HG02642 (cell line): ENCODE results near the gene FOXK2.
"Not testable (repeated sequence)": the region's sequence is repeated elsewhere in the genome, so short reads cannot be mapped to it uniquely, and the experiment has no call there.

Source experiments
- ATAC-seq: cut with Tn5 transposase; IDR thresholded peaks from one replicate; pipeline ENCODE4 v1.9.1; 2021; ENCODE audit warnings: mild to moderate bottlenecking; ENCODE audit not compliant: unreplicated experiment, poor library complexity

Gene FOXK2

DNA sequence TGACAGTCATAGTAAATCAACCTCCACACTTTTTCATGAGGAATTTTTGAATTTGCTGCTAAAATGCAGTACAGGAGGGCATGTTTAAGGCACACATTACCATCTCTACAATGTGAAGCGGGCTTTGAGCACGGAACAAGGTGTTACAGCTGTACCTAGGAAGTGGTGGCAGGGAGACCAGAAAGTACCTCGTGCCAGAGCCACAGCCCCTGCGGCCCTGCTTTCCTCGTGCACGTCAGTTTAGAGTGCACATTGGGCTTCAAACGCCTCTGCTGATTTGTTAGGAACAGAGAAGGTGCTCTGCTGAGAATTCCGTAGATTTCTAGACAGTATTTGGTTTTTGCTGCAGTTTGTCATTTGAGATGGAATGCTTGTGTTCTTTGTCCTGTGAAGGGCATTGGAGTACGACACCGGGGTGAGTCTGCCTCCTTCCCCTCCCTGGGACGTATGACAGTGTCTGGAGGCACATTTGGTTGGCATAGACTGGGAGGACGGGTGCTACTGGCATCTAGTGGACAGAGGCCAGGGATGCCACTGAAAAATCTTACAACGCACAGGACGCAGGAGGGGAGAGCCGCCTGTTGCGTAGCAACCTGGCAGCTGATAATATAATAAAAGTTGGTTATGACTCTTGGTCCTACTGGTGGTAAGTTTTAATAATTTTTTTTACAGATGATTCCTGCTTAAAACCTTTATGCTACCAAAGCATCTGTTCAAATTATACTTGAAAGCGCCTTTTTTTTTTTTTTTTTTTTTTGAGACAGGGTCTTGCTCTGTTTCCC is 9.1 kb downstream of the FOXK2 start:
- ATAC-seq: no peak

DNA sequence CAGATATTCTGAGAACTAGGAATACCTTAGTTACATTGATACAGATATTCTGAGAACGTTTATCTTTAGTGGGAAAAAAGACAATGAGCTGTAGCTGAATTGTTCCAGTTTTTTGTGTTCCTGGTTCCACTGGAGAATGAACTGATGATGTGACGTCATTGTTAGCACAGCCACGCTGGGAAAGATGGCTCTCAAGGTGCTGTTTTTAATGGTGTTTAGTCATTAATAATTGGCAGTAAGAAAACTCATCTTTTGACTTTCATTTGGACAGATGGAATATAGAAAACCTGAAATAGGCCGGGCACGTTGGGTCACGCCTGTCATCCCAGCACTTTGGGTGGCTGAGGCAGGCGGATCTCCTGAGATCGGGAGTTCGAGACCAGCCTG is 10.4 kb downstream of the FOXK2 start:
- ATAC-seq: no peak

DNA sequence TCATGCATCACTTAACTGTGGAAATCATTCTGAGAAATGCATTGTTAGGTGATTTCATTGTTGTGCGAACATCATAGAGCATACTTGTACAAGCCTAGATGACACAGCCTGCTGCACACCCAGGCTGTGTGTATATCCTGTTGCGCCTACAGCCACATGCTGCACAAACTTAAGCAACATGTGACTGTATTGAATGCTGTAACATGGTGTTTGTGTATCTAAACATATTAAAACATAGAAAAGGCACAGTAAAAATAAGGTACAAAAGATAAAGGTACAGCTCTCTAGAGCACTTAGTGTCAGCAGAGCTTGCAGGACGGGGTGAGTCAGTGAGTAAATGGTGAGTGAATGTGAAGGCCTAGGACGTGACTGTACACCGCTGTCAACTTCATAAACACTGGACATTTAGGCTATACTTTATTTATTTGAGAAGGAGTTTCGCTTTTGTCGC is 11.9 kb downstream of the FOXK2 start:
- ATAC-seq: no peak

DNA sequence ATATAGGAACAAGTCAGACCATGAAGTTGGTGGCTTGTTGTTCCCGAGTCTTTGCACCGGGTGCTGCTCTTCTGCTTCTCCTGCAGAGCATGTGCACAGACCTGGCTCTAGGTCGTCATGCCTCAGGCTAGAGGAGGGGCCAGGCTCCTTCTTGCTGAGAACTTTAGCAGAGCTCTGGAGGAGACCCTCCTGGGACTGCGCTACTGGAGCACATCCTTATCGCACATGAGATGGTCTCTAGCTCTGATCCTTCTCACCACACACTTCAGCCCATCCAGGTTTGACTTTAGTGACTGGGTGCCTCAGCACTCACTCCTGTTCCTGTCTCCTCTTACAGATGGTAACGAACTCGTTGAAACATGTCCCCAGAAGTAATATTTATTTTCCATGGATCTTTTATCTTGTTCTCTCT is 14.9 kb downstream of the FOXK2 start:
- ATAC-seq: no peak

DNA sequence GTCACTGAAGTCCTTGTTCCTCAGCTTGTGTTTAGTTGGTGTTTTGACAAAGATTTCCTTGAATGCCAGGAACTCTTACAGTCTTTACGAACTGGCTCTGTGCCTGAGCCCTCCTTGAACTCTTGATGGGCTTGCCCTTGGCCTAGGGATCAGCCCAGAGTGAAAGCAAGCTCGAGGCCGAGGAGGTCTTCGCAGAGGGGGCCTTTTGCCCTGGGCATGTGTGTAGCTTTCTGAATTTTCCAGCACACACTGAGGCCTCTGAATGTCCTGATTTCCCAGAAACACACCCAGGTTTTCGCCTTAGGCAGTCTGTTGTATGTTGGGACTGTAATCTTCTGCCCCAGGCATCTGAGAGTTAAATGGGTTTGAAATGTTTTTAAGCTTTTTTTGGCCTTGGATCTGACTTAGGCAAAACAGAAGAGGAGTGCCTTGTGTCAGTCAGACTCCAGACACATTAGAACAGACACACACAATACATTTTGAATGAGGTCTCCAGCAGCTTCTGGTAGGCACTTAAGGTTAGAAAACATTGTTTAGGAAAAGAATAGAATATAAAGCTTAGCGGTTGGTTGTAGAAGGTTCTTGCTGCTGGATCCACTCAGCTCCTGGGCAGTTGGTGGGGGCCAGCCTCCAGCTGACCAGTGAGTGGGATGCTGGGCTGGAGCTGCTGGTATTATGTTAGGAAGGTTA is 17.1 kb downstream of the FOXK2 start:
- ATAC-seq: no peak

DNA sequence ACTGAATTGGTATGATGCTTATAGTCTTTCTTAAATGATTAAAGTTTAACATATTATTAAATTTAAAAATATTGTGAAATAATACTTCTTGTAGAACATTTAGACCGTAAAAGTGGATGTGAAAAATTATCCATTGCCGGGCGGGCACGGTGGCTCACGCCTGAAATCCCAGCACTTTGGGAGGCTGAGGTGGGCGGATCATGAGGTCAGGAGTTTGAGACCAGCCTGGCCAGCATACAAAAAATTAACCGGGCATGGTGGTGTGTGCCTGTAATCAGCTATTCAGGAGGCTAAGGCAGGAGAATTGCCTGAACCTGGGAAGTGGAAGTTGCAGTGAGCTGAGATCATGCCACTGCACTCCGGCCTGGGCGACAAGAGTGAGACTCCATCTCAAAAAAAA is 17.7 kb downstream of the FOXK2 start:
- ATAC-seq: not testable (repeated sequence)

DNA sequence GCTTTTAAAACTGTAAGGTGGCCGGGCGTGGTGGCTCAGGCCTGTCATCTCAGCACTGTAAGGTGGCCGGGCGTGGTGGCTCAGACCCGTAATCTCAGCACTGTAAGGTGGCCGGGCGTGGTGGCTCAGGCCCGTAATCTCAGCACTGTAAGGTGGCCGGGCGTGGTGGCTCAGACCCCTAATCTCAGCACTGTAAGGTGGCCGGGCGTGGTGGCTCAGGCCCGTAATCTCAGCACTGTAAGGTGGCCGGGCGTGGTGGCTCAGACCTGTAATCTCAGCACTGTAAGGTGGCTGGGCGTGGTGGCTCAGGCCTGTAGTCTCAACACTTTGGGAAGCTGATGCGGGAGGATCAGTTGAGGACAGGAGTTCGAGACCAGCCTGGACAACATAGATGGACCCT is 19.5 kb downstream of the FOXK2 start:
- ATAC-seq: not testable (repeated sequence)

DNA sequence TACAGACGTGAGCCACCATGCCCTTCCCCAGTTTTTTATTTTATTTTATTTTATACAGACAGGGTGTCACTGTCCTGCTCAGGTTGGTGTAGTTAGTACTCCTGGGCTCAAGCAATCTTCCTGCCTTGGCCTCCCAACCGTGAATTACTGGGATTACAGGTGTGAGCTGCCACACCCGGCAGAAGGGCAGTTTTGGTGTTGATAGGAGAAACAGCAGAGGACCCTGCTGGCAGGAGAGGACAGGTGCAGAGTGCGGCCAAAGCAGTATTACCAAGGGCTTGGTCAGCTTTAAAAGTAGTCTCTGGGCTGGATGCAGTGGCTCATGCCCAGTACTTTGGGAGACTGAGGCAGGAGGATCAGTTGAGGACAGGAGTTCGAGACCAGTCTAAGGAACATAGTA is 22.9 kb downstream of the FOXK2 start:
- no peak for ATAC-seq

DNA sequence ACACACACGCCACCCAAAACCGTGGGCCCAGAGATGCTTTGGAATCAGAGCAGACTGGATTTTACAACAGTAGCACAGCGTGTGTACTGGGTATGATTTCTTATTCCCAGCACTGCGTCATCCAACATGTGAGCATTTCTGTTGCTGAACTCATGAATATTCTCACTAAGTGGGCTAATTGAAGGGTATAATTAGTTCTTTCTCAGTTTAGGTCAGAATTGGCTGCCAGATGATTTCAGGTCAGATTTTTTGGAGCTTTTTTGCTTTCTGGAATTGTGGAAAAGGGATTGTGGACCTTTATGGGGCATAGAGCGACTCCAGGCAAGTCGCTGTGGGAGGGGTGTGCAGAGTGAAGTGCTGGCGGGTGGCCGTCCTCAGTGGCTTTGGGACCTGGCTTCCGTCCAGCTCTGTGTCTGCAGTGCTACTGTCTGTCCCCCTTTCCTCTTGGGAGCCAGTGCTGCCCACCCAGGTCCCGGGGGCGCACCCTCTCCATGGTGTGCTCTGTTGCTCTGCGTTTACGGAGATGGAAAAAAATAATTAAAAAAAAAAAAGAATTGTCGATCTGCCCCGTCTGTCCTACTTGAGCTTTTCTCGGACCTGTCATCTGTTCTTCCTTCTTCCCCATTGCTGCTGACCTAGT is 25.0 kb downstream of the FOXK2 start:
- ATAC-seq: no peak

DNA sequence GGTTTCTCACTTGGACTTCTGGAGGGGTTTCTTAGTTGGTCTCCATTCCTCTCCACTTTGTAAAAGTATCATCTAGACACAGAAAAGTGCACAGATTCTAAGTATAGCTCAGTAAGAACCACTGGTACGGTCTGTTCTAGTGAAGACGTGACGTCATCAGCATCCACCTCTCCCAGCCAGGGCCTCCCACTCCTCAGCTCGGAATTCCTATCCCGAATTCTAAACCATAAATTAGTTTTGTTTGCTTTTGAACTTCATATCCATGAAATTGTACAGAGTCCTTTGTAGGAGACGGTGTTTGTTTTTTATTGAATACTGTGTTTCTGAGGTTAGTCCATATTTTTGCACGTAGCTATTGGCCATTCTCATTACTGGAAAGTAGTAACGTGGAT is 25.5 kb downstream of the FOXK2 start:
- no peak for ATAC-seq

DNA sequence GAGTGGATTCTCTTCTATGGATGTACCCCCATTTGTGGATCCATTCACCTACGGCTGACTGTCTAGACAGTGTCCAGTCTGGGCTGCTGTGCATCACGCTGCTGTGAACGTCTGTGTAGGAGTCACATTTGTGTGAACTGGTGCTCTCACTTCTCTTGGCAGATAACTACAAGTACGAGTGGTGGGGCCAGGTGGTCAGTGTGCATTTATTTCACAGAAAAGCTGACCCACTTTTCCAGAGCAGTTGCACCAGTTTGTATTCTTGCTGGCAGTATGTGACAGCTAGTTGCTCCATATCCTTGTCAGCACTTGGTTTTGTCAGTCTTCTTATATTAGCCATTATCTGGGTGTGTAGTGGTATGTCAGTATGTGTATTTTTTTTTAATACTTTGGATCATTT is 28.4 kb downstream of the FOXK2 start:
- no peak for ATAC-seq

DNA sequence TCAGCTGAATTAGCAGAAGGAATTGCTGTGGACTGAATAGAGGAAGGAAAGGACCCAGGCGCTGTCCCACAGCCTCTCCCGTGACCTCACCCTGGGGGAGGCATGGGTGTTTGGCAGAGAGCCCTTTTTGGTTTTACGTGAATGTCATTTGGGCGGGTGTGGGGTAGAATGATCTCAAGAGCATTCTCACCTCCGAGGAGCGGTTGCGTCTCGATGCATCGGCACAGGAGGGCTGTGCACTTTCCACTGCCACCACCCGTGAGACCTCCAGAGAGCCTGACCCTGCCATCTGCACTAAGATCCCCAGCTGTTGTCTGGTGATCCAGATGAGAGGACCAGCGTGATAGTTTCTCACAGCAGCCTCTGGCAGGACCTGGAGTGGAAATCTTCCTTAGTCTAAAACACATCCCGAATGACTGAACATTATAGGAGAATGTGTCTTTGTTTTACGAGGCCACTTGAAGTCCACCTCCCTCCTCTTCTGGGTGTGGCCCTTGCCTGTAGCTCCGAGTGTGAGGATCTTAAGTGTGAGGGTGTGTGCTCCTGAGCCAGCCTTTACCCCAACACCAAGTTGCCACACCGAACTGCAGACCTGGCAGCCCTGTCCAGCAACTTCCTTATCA is 29.3 kb downstream of the FOXK2 start:
- ATAC-seq: no peak

DNA sequence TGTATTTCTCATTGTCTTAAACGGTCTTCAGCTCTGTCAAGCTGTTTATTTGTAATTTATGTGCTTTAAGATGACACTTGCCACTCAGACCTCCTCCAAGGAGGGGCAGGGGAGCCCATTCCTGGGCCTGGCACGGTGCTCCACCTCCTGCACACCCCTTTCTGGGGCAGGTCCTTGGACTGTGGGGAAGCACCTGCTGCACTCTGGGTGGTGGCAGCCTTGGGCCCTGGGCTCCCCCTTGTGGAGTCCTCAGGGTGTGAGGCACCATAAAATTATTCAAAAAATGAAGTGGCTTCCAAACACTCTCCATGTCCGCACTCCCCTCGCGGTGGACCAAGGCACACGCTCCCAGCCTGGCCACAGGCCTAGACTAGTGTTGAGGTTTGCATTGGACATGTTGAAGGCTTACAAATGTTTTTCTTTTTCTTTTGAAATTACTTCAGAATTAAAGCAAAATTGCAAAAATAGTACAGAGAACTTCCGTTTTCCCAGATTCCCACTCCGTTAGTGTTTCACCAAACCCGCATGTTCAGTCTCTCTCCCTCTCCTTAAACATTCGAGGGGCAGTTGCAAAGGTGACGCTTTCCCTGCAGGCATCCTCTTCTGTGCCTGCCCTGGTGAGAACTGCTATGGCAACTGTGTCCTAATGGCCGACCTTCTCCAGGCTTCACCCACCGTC is 32.4 kb downstream of the FOXK2 start:
- ATAC-seq: peak; percentile 76

DNA sequence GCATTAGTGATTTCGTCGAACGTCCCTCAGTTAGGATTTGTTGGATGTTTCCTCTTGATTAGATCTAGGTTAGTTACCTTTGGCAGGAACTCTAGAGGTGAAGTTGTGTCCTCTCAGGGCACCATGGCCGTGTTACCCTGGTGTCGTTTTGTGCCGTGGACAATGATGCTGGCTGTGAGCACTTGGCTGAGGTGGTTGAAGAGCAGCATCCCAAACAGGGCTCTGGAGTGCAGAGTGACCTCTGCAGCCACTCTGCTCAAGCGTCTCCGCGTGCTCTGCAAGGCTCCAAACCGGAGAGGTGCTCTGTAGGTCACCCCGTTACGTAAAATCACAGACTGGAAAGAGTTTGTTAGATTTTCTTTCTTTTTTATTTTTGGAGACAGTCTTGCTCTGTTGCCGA is 33.0 kb downstream of the FOXK2 start:
- no peak for ATAC-seq

DNA sequence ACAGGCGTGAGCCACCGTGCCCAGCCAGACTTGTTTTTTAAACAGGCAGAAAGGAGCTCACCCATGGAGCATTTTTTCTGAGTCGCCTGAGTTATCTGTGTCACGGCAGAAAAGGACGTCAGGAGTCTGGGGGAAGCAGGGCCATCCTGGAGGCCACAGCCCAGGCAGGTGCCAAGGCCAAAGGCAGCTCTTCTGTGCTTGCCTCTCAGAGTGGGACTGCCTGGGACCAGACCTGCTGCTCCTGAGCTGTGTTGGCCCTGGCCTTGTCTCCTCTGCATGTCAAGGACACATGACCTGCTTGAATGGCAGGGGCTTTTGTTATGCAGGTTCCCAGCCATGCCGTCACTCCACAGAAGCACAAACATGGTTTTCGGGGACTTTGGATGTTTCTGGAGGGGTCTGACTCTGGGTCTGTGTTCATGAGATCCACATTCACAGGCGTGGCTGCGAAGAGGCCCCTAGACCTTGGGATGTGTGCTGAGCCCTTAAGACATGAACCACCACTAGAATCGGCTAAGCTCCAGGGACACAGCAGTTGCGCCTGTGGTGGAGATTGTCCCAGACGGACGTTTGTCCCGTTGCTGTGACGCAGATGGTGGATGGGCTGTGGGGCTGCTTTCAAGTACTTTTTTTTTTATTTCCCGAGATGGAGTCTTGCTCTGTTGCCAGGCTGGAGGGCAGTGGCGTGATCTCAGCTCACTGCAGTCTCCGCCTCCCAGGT is 33.8 kb downstream of the FOXK2 start:
- ATAC-seq: no peak

DNA sequence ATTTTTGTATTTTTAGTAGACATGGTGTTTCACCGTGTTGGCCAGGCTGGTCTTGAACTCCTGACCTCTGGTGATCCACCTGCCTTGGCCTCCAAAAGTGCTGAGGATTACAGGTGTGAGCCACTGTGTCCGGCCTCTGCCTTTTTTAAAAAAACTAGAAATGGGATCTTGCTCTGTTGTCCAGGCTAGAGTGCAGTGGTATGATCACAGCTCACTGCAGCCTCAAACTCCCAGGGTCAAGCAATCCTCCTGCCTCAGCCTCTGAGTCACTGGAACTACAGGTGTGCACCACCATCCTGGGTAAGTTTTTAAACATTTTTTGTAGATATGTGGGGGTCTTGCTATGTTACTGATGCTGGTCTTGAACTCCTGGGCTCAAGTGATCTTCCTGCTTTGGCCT is 38.0 kb downstream of the FOXK2 start:
- not testable (repeated sequence) for ATAC-seq

DNA sequence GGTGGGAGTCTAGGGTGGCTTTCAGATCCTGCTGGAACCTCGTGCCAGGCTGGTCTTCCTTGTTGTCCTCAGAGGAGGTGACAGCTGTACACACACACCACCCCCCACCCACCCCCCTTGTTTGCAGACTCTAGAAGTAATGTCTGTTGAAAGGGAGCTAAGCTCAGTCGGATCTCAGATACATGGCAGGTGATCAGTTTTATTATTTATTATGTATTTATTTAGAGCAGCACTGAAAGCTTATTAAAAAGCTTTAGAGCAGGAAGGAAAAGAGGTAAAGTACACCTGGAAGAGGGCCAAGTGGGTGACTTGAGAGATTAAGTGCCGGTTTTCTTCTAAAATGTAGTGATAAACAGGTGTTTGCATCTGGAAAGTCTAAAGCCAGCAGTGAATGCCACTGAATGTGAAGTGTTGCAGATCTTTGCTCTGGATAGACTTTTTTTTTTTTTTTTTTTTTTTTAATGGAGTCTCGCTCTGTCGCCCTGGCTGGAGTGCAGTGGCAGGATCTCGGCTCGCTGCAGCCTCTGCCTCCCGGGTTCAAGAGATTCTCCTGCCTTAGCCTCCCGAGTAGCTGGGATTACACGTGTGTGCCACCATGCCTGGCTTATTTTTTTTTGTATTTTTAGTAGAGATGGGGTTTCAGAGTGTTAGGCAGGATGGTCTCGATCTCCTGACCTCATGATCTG is 40.2 kb downstream of the FOXK2 start:
- ATAC-seq: no peak

DNA sequence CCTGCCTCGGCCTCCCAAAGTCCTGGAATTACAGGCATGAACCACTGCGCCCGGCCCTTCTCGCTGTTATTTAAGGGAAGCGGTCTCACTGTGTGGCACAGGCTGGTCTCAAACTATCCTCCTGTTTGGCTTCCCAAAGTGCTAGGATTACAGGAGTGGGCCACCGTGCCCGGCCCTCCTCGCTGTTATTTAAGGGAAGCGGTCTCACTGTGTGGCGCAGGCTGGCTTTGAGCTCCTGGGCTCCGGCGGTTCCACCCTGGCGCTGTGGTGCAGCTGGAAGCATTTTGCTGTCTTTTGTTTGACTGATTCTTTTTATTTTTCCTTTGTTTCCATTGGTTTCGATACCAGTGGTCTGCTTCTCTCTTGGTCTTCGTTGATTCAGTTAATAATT is 40.7 kb downstream of the FOXK2 start:
- no peak for ATAC-seq

DNA sequence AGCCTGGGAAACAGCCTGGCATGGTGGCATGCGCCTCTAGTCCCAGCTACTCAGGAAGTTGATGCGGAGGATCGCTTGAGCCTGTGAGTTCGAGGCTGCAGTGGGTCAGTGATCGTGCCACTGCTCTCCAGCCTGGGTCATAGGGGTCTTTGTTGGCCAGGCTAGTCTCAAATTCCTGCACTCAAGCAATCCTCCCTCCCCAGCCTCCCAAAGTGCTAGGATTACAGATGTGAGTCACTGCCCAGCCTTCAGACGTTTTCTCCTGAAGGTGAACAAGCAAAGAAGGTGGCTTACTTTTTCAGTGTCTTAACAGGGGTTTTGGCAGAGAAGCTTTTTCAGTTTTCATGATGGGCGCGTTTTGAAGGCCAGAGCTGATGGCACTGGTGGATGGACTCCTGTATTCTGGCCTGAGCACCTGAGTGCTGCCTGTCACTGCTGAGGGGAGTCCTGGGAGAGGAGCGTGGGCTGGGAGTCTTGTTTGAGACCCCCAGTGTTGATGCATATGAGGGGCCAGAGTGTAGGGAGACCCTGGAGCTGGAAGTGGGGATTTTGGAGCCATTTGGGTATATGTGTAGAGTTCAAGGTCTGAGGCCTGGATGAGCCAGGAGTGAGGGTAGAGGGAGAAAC is 41.4 kb downstream of the FOXK2 start:
- no peak for ATAC-seq
